Chondrocyte (in vitro differentiated cells): ENCODE results near the gene CNOT1. TPM values are rescaled to one million over a fixed set of nuclear protein-coding genes. Genes with fewer than 3 reads are reported as not detected.

Experiments used
- DNase-seq: peaks from one replicate; pipeline ENCODE4 v3.0.0; 2021; ENCODE audit warnings: mixed read lengths, low spot score
- H3K27ac Mint-ChIP-seq: one replicate; pipeline ENCODE4 v1.8.0; 2021; ENCODE audit warnings: mild to moderate bottlenecking, moderate library complexity, mixed read lengths; ENCODE audit not compliant: unreplicated experiment
- H3K27me3 Mint-ChIP-seq: 2 replicates; pipeline ENCODE4 v1.8.0; 2021; ENCODE audit warnings: low read depth, mixed read lengths
- H3K36me3 Mint-ChIP-seq: 2 replicates; pipeline ENCODE4 v1.8.0; 2021; ENCODE audit warnings: low read depth, mixed read lengths
- H3K4me1 Mint-ChIP-seq: 2 replicates; pipeline ENCODE4 v1.8.0; 2021; ENCODE audit warnings: low read depth, mild to moderate bottlenecking, mixed read lengths
- H3K4me3 Mint-ChIP-seq: one replicate; pipeline ENCODE4 v1.8.0; 2021; ENCODE audit warnings: mild to moderate bottlenecking, moderate library complexity, mixed read lengths; ENCODE audit not compliant: unreplicated experiment
- H3K9me3 Mint-ChIP-seq: 2 replicates; pipeline ENCODE4 v1.8.0; 2021; ENCODE audit warnings: low read depth, mixed read lengths
- total RNA-seq: library from RNA; stranded (reverse); gene quantifications from 3 replicates; pipeline ENCODE4 v1.2.1, GENCODE V29; 2021
- TF ChIP-seq, protein P1 (sequence below): fragments of 200-600 bp; sonication (generic); IDR thresholded peaks from 2 replicates; pipeline ENCODE4 v1.5.0; 2021; ENCODE audit warnings: antibody characterized with exemption, mild to moderate bottlenecking, moderate library complexity

CNOT1 gene
- total RNA-seq, 1 donor from 2014 or later, result 89.3 TPM

DNA sequence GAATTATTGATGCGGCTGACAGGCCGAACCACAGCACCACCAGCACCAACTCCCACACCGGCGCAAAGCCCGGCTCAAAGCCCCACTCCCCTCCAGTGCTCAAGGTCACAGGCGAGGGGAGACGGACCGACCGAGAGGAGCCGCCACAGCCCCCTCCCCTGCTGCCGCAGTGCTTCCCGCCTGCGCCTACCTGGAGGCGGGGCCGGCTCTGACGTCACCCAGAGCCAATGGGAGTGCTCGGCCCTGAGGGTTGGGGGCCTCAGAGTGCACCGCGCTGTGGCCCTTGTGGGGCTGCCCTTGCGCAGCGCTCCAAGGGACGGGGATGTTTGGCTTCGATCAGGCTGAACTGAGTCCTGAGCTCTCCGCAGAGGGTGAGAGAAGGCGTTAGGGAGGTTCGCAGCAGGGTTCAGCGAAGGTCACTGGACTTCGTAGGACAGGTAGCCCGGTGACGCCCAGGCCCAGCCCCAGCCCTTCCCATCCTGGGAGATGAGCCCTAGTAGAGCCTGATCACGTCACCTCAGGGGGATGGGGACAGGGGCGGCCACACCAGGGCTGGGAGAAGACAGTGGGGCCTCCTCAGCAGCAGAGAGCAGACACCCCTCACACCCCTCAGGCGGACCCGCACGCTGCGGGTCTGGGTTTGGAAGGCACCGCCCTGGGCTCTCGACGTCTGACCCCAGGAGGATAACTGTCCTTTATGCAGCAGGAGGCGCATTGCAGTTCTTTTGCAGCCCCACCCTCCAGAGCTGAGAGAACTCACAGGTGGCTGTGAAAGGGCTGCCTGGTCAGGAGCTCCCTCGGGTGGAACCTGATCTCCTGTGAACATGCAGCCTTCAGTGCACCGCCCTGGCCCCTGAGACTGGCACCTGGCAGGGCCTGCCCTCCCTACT is 128.1 kb downstream of the CNOT1 start:
- no peaks in the 10 kb centered on the region for H3K9me3 Mint-ChIP-seq
- TF ChIP-seq, protein P1, sequence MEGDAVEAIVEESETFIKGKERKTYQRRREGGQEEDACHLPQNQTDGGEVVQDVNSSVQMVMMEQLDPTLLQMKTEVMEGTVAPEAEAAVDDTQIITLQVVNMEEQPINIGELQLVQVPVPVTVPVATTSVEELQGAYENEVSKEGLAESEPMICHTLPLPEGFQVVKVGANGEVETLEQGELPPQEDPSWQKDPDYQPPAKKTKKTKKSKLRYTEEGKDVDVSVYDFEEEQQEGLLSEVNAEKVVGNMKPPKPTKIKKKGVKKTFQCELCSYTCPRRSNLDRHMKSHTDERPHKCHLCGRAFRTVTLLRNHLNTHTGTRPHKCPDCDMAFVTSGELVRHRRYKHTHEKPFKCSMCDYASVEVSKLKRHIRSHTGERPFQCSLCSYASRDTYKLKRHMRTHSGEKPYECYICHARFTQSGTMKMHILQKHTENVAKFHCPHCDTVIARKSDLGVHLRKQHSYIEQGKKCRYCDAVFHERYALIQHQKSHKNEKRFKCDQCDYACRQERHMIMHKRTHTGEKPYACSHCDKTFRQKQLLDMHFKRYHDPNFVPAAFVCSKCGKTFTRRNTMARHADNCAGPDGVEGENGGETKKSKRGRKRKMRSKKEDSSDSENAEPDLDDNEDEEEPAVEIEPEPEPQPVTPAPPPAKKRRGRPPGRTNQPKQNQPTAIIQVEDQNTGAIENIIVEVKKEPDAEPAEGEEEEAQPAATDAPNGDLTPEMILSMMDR, result no peak
- peak overlapping the region; percentile 69 for H3K4me3 Mint-ChIP-seq
- peaks cover 17% of the 10 kb centered on the region for H3K4me1 Mint-ChIP-seq
- H3K27ac Mint-ChIP-seq, result no peak overlapping the region
- H3K27me3 Mint-ChIP-seq, result no peaks in the 10 kb centered on the region
- peak; percentile 90 for DNase-seq
- no peaks in the 10 kb centered on the region for H3K36me3 Mint-ChIP-seq

DNA sequence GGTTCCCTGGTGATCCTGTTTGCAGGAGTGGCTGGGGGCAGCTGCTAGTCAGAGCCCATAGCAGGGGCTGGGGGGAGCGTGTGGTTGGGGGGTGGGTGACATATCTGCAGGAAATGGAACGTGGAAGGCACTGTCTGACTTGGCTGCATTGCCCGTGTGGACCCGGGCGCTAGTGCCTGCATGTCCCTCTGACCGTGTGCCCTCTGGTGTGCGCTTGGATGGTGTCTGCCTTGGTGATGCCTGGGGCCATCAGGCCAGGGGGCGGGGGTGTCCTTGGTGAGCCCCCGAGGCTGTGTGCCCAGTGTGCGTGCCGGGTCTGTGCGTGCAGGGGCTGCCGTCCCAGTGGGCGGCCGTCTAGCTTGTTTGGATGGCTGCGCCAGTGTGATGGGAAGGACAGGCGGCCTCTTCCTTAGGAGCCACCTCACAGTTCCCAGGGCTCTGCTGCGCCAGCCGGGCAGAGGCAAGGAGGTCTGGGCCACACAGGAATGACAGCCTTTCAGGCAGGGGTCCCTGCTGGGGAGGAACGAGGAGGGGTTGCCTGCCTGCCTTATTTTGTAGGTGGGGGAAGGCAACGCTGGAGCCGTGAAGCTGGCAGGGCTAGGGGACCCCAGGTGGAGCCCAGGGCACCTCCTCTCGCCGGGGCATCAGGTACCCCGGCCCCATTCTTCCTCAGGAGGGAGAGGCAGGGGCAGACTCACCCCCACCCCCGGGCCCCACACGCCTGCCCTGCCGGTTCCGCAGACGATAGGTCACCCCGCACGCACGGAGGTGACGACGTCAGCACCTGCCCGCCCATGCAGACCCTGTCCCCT is 129.0 kb downstream of the CNOT1 start:
- peak overlapping the region; percentile 69 for H3K4me3 Mint-ChIP-seq
- H3K36me3 Mint-ChIP-seq, result no peaks in the 10 kb centered on the region
- H3K27me3 Mint-ChIP-seq, result no peaks in the 10 kb centered on the region
- no peak overlapping the region for H3K27ac Mint-ChIP-seq
- DNase-seq, result peak; percentile 82
- TF ChIP-seq, protein P1, result peak; percentile 26
- H3K4me1 Mint-ChIP-seq, result peaks cover 18% of the 10 kb centered on the region
- no peaks in the 10 kb centered on the region for H3K9me3 Mint-ChIP-seq

DNA sequence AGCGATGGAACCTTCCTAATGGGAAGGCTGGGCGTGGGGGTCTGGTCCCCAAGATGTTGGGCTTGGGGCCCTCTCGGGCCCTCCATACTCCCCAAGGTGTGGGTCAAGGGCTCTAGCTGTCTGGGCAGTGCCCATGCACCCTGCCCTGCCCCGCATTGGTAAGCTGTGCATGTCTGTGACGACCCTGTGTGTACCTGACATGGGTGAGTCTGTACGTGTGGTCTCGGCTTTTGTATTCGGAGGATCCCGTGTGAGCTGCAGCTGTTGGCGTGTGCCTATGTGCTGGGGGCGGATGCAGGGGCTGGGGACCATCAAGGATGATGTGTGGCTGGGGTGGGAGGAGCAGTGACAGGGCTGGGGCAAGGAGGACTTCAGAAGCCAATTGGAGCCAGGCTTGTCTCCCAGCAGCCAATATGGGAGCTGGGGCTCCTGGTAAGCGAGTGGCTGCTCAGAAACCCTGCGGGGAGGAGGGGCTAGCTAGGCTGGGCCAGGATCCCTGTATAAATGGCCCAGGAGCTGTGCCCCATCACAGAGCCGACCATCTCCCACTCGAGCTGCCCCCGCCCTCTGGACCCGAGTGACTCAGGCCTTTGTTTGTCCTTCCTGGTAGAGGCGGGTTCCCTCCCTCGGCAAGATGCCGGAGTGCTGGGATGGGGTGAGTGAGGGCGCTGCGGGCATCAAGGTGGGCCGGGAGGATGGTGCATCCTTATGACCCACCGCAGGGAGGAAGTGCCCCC is 129.8 kb downstream of the CNOT1 start, which contains the start of gene NDRG4:
Gene NDRG4 (plus strand): TSS at position 529 of the 737 bp plus-strand sequence. CDS start 106 bp downstream, at position 635.
- H3K27me3 Mint-ChIP-seq, result no peaks in the 10 kb centered on the region
- TF ChIP-seq, protein P1, result no peak
- H3K4me3 Mint-ChIP-seq, result peak within 1 kb of the TSS; percentile 69
- H3K4me1 Mint-ChIP-seq, result peaks cover 26% of the 10 kb centered on the region
- no peaks in the 10 kb centered on the region for H3K9me3 Mint-ChIP-seq
- no peaks in the 10 kb centered on the region for H3K36me3 Mint-ChIP-seq
- peak within 1 kb of the TSS; percentile 61 for H3K27ac Mint-ChIP-seq
- peak; percentile 83 for DNase-seq

DNA sequence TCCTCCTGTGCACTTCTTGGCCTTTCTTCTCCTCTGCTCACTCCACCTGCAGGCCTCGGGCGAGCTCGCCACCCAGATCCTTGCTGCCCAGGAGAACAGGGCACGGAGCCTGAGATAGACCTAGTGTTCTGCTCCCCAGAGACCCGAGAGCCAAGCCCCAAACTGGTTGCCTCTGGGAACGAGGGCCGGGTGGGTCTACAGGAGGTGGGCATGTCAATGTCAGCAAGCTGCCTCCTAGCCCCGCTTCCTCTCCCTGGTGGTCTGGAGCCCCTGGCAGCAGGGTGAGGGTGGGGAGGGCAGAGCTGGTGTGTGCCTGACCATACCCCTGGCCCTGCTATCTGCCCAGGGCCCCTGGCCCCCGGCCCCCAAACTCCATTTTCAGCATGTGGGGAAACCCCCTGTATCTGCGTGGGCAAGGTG is 130.5 kb downstream of the CNOT1 start:
- H3K27me3 Mint-ChIP-seq, result no peaks in the 10 kb centered on the region

More for the DNA sequence above, 130.5 kb downstream of the CNOT1 start:
- peak; percentile 79 for DNase-seq
- H3K9me3 Mint-ChIP-seq, result no peaks in the 10 kb centered on the region
- H3K27ac Mint-ChIP-seq, result no peak overlapping the region
- TF ChIP-seq, protein P1, result no peak
- H3K4me3 Mint-ChIP-seq, result no peak overlapping the region
- peaks cover 27% of the 10 kb centered on the region for H3K4me1 Mint-ChIP-seq
- H3K36me3 Mint-ChIP-seq, result no peaks in the 10 kb centered on the region
